ENCODE results near the gene KRTAP19-5.
"Not testable (repeated sequence)": the region's sequence is repeated elsewhere in the genome, so short reads cannot be mapped to it uniquely, and the experiment has no call there.

Gene KRTAP19-5

GRCh38 chr21:30502041-30502440, at the start of gene KRTAP19-5:
Gene KRTAP19-5, minus strand, starts transcription at chr21:30502141. Its CDS starts 51 bp downstream, at chr21:30502090.
- no peak for DNase-seq (ENCODE audit: low spot score in 2 of 2)
- in situ Hi-C loops (cut with MboI; ENCODE audit: low sequenced_read_pairs), result no loop called here
- no peak within 1 kb of the TSS for H3K4me3 ChIP-seq
- no peaks in the 10 kb centered on the region for H3K36me3 ChIP-seq (replicated peaks)
- H3K9me3 ChIP-seq, result no peaks in the 10 kb centered on the region; the same call in 1 of the 2 replicates
- no peaks in the 10 kb centered on the region for H3K27me3 ChIP-seq (ENCODE audit: low read depth)
- no peaks in the 10 kb centered on the region for H3K4me1 ChIP-seq

GRCh38 chr21:30541764-30542163, 39.8 kb upstream of the KRTAP19-5 start, which contains the start of gene KRTAP19-6:
Gene KRTAP19-6, minus strand, starts transcription at chr21:30541864. Its CDS starts 31 bp downstream, at chr21:30541833.
- H3K36me3 ChIP-seq (replicated peaks), result no peaks in the 10 kb centered on the region
- H3K4me1 ChIP-seq, result no peaks in the 10 kb centered on the region
- H3K27me3 ChIP-seq (ENCODE audit: low read depth), result no peaks in the 10 kb centered on the region
- no peak for DNase-seq (ENCODE audit: low spot score in 2 of 2)
- H3K4me3 ChIP-seq, result no peak within 1 kb of the TSS
- no peaks in the 10 kb centered on the region for H3K9me3 ChIP-seq
- in situ Hi-C loops (cut with MboI; ENCODE audit: low sequenced_read_pairs), result no loop called here

- H3K4me3 ChIP-seq, result no peak overlapping the region
- H3K27me3 ChIP-seq (ENCODE audit: low read depth), result no peaks in the 10 kb centered on the region
- H3K4me1 ChIP-seq, result no peaks in the 10 kb centered on the region
- in situ Hi-C loops (cut with MboI; ENCODE audit: low sequenced_read_pairs), result no loop called here
- no peaks in the 10 kb centered on the region for H3K36me3 ChIP-seq (replicated peaks)
- no peak for DNase-seq (ENCODE audit: low spot score in 2 of 2)
- H3K9me3 ChIP-seq, result peaks cover 7% of the 10 kb centered on the region; the same call in 1 of the 2 replicates
Measured at GRCh38 chr21:30518876-30519275, 16.9 kb upstream of the KRTAP19-5 start.

- H3K36me3 ChIP-seq (replicated peaks), result no peaks in the 10 kb centered on the region
- no peak overlapping the region for H3K4me3 ChIP-seq
- no peak for DNase-seq (ENCODE audit: low spot score in 2 of 2)
- H3K4me1 ChIP-seq, result no peaks in the 10 kb centered on the region
- peaks cover 2% of the 10 kb centered on the region; the same call in 1 of the 2 replicates for H3K9me3 ChIP-seq
- H3K27me3 ChIP-seq (ENCODE audit: low read depth), result no peaks in the 10 kb centered on the region
- in situ Hi-C loops (cut with MboI; ENCODE audit: low sequenced_read_pairs), result no loop called here
Measured at GRCh38 chr21:30515681-30516080, 13.7 kb upstream of the KRTAP19-5 start.

- H3K36me3 ChIP-seq (replicated peaks); H3K4me1 ChIP-seq; H3K27me3 ChIP-seq (ENCODE audit: low read depth); H3K9me3 ChIP-seq; H3K4me3 ChIP-seq; in situ Hi-C loops (cut with MboI; ENCODE audit: low sequenced_read_pairs); DNase-seq (ENCODE audit: low spot score in 2 of 2): not testable (repeated sequence)
Measured at GRCh38 chr21:30505621-30506205, 3.8 kb upstream of the KRTAP19-5 start.

- H3K27me3 ChIP-seq (ENCODE audit: low read depth), result no peaks in the 10 kb centered on the region
- no peak for DNase-seq (ENCODE audit: low spot score in 2 of 2)
- in situ Hi-C loops (cut with MboI; ENCODE audit: low sequenced_read_pairs), result no loop called here
- no peak within 1 kb of the TSS for H3K4me3 ChIP-seq
- no peaks in the 10 kb centered on the region for H3K36me3 ChIP-seq (replicated peaks)
- no peaks in the 10 kb centered on the region for H3K4me1 ChIP-seq
- H3K9me3 ChIP-seq, result no peaks in the 10 kb centered on the region
Measured at GRCh38 chr21:30497065-30497464, 4.9 kb downstream of the KRTAP19-5 start, which contains the start of gene KRTAP19-4. Gene KRTAP19-4, minus strand, starts transcription at chr21:30497165. Its CDS starts 55 bp downstream, at chr21:30497110.

- no peak within 1 kb of the TSS for H3K4me3 ChIP-seq
- H3K9me3 ChIP-seq, result no peaks in the 10 kb centered on the region; the same call in none of the 2 replicates
- in situ Hi-C loops (cut with MboI; ENCODE audit: low sequenced_read_pairs), result no loop called here
- DNase-seq (ENCODE audit: low spot score in 2 of 2), result no peak
- no peaks in the 10 kb centered on the region for H3K27me3 ChIP-seq (ENCODE audit: low read depth)
- H3K36me3 ChIP-seq (replicated peaks), result no peaks in the 10 kb centered on the region
- no peaks in the 10 kb centered on the region for H3K4me1 ChIP-seq
Measured at GRCh38 chr21:30491963-30492428, 9.9 kb downstream of the KRTAP19-5 start, which contains the start of gene KRTAP19-3. Gene KRTAP19-3, minus strand, starts transcription at chr21:30492013. Its CDS starts 56 bp downstream, at chr21:30491957.

- peaks cover 2% of the 10 kb centered on the region for H3K9me3 ChIP-seq
- H3K27me3 ChIP-seq (ENCODE audit: low read depth), result no peaks in the 10 kb centered on the region
- no peaks in the 10 kb centered on the region for H3K4me1 ChIP-seq
- in situ Hi-C loops (cut with MboI; ENCODE audit: low sequenced_read_pairs), result no loop called here
- DNase-seq (ENCODE audit: low spot score in 2 of 2), result no peak
- H3K36me3 ChIP-seq (replicated peaks), result no peaks in the 10 kb centered on the region
- no peak within 1 kb of the TSS for H3K4me3 ChIP-seq
Measured at GRCh38 chr21:30487336-30487735, 14.6 kb downstream of the KRTAP19-5 start, which contains the start of gene KRTAP19-2. Gene KRTAP19-2, minus strand, starts transcription at chr21:30487436. Its CDS starts 88 bp downstream, at chr21:30487348.

- Histone ChIP-seq H3K4me3 (no peak overlapping the region), H3K27me3 (ENCODE audit: low read depth) (no peaks in the 10 kb centered on the region), H3K36me3 (replicated peaks) (no peaks in the 10 kb centered on the region), H3K4me1 (no peaks in the 10 kb centered on the region), H3K9me3 (peaks cover 4% of the 10 kb centered on the region)
- DNase-seq (ENCODE audit: low spot score in 2 of 2), result no peak
- in situ Hi-C loops (cut with MboI; ENCODE audit: low sequenced_read_pairs), result no loop called here
Measured at GRCh38 chr21:30486180-30486579, 15.8 kb downstream of the KRTAP19-5 start.

GRCh38 chr21:30482130-30482529, 19.8 kb downstream of the KRTAP19-5 start:
- no peak for DNase-seq (ENCODE audit: low spot score in 2 of 2)
- in situ Hi-C loops (cut with MboI; ENCODE audit: low sequenced_read_pairs), result no loop called here
- Histone ChIP-seq H3K4me1 (no peaks in the 10 kb centered on the region), H3K27me3 (ENCODE audit: low read depth) (no peaks in the 10 kb centered on the region), H3K9me3 (peaks cover 4% of the 10 kb centered on the region), H3K36me3 (replicated peaks) (no peaks in the 10 kb centered on the region), H3K4me3 (no peak overlapping the region)

- H3K36me3 ChIP-seq (replicated peaks), result no peaks in the 10 kb centered on the region
- H3K4me3 ChIP-seq, result no peak within 1 kb of the TSS
- in situ Hi-C loops (cut with MboI; ENCODE audit: low sequenced_read_pairs), result no loop called here
- H3K4me1 ChIP-seq, result no peaks in the 10 kb centered on the region
- H3K27me3 ChIP-seq (ENCODE audit: low read depth), result no peaks in the 10 kb centered on the region
- DNase-seq (ENCODE audit: low spot score in 2 of 2), result no peak
- H3K9me3 ChIP-seq, result peaks cover 4% of the 10 kb centered on the region; the same call in 1 of the 2 replicates
Measured at GRCh38 chr21:30480145-30480544, 21.8 kb downstream of the KRTAP19-5 start, which contains the start of gene KRTAP19-1. Gene KRTAP19-1, minus strand, starts transcription at chr21:30480367. Its CDS starts 50 bp downstream, at chr21:30480317.

GRCh38 chr21:30479259-30479658, 22.7 kb downstream of the KRTAP19-5 start:
- H3K4me3 ChIP-seq, result no peak overlapping the region
- H3K4me1 ChIP-seq, result no peaks in the 10 kb centered on the region
- no peaks in the 10 kb centered on the region for H3K27me3 ChIP-seq (ENCODE audit: low read depth)
- DNase-seq (ENCODE audit: low spot score in 2 of 2), result no peak
- H3K36me3 ChIP-seq (replicated peaks), result no peaks in the 10 kb centered on the region
- peaks cover 4% of the 10 kb centered on the region; the same call in 1 of the 2 replicates for H3K9me3 ChIP-seq
- in situ Hi-C loops (cut with MboI; ENCODE audit: low sequenced_read_pairs), result no loop called here

GRCh38 chr21:30478004-30478403, 23.9 kb downstream of the KRTAP19-5 start:
- Histone ChIP-seq H3K36me3 (replicated peaks) (no peaks in the 10 kb centered on the region), H3K4me1 (no peaks in the 10 kb centered on the region), H3K27me3 (ENCODE audit: low read depth) (no peaks in the 10 kb centered on the region), H3K9me3 (peaks cover 4% of the 10 kb centered on the region; the same call in 1 of the 2 replicates), H3K4me3 (no peak overlapping the region)
- in situ Hi-C loops (cut with MboI; ENCODE audit: low sequenced_read_pairs), result no loop called here
- no peak for DNase-seq (ENCODE audit: low spot score in 2 of 2)
